Adipocyte (in vitro differentiated cells): ENCODE measurements around the gene SPACA9.
A peak's percentile ranks its signal among the peaks of the same experiment; 100 is the strongest.

ENCODE experiments used
- DNase-seq: peaks from one replicate; pipeline ENCODE4 v3.0.0-alpha.2; 2015; ENCODE audit warnings: low read depth
- H3K27me3 ChIP-seq: replicated peaks from 2 replicates; pipeline ENCODE4 v1.7.0; 2013; ENCODE audit warnings: mild to moderate bottlenecking, low read length, moderate library complexity; ENCODE audit not compliant: control insufficient read depth, insufficient read depth
- H3K36me3 ChIP-seq: 2 replicates; pipeline ENCODE4 v1.7.0; 2013; ENCODE audit warnings: low read length, mild to moderate bottlenecking, moderate library complexity; ENCODE audit not compliant: control insufficient read depth, insufficient read depth, severe bottlenecking
- H3K4me1 ChIP-seq: 2 replicates; pipeline ENCODE4 v1.7.0; 2013; ENCODE audit warnings: mild to moderate bottlenecking, low read length, moderate library complexity; ENCODE audit not compliant: control insufficient read depth, insufficient read depth
- H3K4me3 ChIP-seq: 2 replicates; pipeline ENCODE4 v1.7.0; 2013; ENCODE audit warnings: mild to moderate bottlenecking, low read length, moderate library complexity
- H3K9ac ChIP-seq: 2 replicates; pipeline ENCODE4 v1.7.0; 2013; ENCODE audit warnings: mild to moderate bottlenecking, low read length, moderate library complexity
- H3K9me3 ChIP-seq: 2 replicates; pipeline ENCODE4 v1.7.0; 2013; ENCODE audit warnings: mild to moderate bottlenecking, low read length, moderate library complexity; ENCODE audit not compliant: control insufficient read depth

SPACA9 gene

DNA sequence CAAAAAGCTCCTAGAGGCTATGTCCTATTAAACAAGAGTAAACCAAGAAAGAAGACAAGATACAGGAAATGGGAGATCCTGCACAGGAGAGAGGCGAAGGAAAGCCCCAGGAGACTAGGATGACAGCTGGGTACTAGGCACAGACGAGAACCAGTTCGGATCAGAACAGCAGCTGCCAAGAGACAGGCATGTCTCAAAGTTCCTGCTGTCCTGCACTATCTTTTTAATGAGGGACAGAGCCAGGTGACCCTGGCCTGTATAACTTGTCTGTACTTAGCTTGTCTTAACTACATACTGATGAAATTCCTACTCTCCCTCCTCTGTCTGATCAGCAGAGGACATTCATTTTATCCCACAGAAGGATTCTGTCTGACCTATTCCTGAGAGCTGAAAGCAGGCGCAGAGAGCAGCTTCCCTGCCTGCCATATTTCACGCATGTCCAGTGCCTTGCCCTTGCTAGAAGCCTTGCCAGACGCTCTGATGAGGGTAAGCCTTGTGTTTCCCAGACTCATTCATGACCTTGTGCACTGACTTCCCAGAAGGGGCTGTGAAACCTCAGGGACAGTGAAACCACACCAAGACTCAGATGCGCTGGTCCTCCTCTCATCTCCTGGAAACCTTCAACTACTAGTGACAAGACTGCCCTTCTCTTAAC is 41.0 kb downstream of the SPACA9 start:
- no peak overlapping the region for H3K4me3 ChIP-seq
- H3K4me1 ChIP-seq, result no peaks in the 10 kb centered on the region
- H3K9me3 ChIP-seq, result no peaks in the 10 kb centered on the region
- peaks cover 90% of the 10 kb centered on the region for H3K36me3 ChIP-seq
- H3K27me3 ChIP-seq, result no peaks in the 10 kb centered on the region
- H3K9ac ChIP-seq, result no peak overlapping the region
- DNase-seq, result no peak

DNA sequence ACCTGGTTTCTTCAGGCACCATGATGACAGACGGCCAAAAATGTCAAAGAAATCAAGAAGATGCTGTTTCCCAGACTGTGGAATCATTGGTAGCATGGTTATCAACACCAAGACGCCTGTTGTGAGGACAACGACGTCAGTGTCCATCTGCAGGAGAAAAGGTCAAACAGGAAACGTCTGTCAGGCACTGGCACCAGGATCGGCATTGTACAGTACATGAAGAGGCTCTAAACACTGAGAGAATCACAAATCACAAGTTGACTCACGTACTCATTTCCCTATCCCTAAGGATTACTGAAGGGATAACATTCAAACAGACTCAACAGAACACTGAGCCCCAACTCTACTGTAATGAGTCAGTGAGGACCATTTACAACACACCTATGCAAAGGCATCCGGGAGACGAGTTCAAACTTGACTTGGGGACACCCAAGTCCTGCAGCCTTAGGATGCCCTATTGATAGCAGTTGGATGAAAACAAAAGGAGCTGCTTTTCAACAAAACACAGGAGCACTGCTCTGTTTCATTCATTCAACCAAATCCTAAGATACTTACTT is 44.7 kb downstream of the SPACA9 start:
- H3K9ac ChIP-seq, result no peak overlapping the region
- no peak for DNase-seq
- H3K4me3 ChIP-seq, result no peak overlapping the region
- H3K9me3 ChIP-seq, result no peaks in the 10 kb centered on the region
- peaks cover 91% of the 10 kb centered on the region for H3K36me3 ChIP-seq
- H3K4me1 ChIP-seq, result no peaks in the 10 kb centered on the region
- no peaks in the 10 kb centered on the region for H3K27me3 ChIP-seq

DNA sequence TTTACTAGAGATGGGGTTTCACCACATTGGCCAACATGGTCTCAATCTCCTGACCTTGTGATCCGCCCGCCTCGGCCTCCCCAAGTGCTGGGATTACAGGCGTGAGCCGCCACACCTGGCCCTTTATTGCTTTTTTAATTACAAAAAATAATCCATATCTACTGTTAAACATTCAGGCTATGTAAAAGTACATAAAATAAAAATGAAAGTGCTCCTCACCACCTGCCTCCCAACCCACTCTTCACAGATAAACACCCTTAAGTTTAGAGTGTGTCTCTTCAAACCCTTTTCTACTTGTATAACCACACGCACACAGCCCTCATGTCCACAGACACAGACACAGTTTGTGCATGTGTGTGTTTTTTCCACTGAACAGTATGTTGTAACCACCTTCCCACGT is 49.0 kb downstream of the SPACA9 start:
- no peak for DNase-seq
- H3K9ac ChIP-seq, result no peak overlapping the region
- H3K36me3 ChIP-seq, result peaks cover 69% of the 10 kb centered on the region
- no peaks in the 10 kb centered on the region for H3K27me3 ChIP-seq
- no peak overlapping the region for H3K4me3 ChIP-seq
- no peaks in the 10 kb centered on the region for H3K9me3 ChIP-seq
- no peaks in the 10 kb centered on the region for H3K4me1 ChIP-seq

DNA sequence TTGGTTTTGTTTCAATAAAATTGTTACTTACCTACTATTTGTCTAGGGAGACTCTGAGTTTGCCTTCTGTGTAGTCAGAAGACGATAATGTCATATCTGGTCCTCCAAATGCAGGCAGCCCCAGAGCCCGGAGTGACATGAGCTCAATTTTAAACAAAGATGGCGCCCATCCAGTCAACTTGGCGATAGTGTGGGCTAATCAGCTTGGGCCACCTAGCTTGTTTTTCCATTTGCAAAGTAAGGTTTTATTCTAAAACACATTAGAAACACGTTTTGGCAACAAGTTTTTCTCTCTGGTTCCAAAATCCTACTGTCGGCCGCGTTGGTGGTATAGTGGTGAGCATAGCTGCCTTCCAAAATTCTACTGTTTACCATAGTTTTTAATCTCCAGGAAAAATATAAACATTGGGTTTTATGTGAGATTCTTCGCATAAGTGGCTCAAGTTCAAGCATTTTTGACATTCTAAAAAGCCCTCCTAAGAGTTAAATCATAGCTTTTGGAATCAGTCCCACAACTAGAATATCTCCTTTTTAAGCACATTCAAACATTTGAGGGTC is 52.6 kb downstream of the SPACA9 start:
- H3K4me3 ChIP-seq, result no peak overlapping the region
- H3K9ac ChIP-seq, result no peak overlapping the region
- H3K36me3 ChIP-seq, result peaks cover 48% of the 10 kb centered on the region
- no peaks in the 10 kb centered on the region for H3K9me3 ChIP-seq
- no peak for DNase-seq
- no peaks in the 10 kb centered on the region for H3K27me3 ChIP-seq
- H3K4me1 ChIP-seq, result no peaks in the 10 kb centered on the region

DNA sequence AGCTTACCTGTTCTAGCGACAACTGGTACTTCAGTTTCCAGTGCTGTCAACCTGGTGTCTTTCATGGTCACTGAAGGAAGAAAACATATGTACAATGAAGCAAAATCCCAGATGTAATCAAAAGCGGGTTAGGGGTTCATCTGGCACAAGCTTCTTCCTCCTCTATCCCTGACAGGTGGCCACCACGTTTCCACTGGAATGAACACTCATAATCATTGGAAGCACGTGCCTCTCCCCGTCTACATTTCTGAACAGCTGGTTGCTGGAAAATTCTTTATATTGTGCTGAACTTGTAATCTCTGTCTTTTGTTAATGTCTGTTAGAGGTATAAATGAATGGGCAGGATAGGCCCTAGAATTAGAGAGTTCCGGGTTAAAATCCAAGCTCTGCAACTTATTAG is 56.3 kb downstream of the SPACA9 start:
- Histone ChIP-seq H3K36me3 (peaks cover 19% of the 10 kb centered on the region), H3K4me3 (no peak overlapping the region), H3K27me3 (no peaks in the 10 kb centered on the region), H3K9ac (no peak overlapping the region), H3K4me1 (no peaks in the 10 kb centered on the region), H3K9me3 (no peaks in the 10 kb centered on the region)
- no peak for DNase-seq

DNA sequence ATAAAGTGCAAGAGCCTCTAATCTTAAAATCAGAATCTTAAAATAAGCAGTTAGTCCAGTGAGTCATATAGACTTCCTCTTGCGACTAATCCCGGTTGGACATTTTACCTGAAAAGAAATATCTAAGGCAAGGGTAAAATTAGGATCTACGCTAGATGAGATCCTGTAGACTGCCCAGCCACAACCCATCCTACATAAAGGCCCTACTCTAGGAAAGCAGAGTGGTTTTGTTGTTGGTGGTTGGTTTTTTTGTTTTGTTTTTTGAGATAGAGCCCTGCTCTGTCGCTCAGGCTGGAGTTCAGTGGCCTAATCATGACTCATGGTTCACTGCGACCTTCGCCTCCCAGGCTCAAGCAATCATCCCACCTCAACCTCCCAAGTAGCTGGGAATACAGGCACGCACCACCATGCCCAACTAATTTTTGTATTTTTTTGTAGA is 58.8 kb downstream of the SPACA9 start:
- H3K4me1 ChIP-seq, result peaks cover 4% of the 10 kb centered on the region
- no peak overlapping the region for H3K9ac ChIP-seq

DNA sequence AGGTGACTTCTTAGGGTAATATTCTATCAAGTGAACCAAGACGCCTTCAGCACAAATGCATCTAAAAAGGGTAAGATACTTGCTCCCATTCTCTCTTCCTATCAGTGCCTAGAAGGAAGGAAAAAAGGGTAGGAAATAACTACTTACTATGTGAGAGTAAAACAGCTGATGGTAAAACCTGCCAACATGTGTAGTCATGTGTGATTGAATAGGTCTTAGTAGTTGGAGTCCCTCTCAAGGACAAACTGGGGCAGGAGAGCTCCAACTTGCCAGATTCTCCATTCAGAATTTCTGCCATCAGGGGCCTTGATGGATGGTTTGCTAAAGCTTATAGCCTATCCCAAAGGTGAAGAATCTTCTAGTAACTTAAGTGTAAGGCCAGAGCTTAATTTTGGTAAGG is 60.5 kb downstream of the SPACA9 start:
- H3K4me3 ChIP-seq, result no peak overlapping the region
- peaks cover 9% of the 10 kb centered on the region for H3K36me3 ChIP-seq
- no peak for DNase-seq
- H3K9ac ChIP-seq, result no peak overlapping the region
- H3K9me3 ChIP-seq, result no peaks in the 10 kb centered on the region
- H3K4me1 ChIP-seq, result peaks cover 16% of the 10 kb centered on the region
- H3K27me3 ChIP-seq, result no peaks in the 10 kb centered on the region

More for the DNA sequence above, 58.8 kb downstream of the SPACA9 start:
- peak; percentile 10 for DNase-seq
- Histone ChIP-seq H3K4me3 (no peak overlapping the region), H3K9me3 (no peaks in the 10 kb centered on the region), H3K27me3 (no peaks in the 10 kb centered on the region), H3K36me3 (peaks cover 13% of the 10 kb centered on the region)
